ENCODE measurements around the gene PPM1B. TPM values are rescaled to one million over a fixed set of nuclear protein-coding genes. Genes with fewer than 3 reads are reported as not detected.

The PPM1B gene
- total and polyA plus RNA-seq, 2 experiments from 2014 or later: 54.8 to 81.2 TPM

Other genes with a start within 250 kb of the PPM1B start
- gene LRPPRC, start 172.9 kb upstream of the PPM1B start, total RNA-seq: 61.7 and 71.9 TPM in 2 replicates
- 39.5 and 48.4 TPM in 2 replicates for gene LRPPRC, start 172.9 kb upstream of the PPM1B start, polyA plus RNA-seq
- not detected in 2 replicates for gene SLC3A1, start 106.6 kb downstream of the PPM1B start, total RNA-seq
- gene SLC3A1, start 106.6 kb downstream of the PPM1B start, polyA plus RNA-seq: 0.43 and 0.55 TPM in 2 replicates
- 30.7 and 52.9 TPM in 2 replicates for gene PREPL, start 192.6 kb downstream of the PPM1B start, total RNA-seq
- gene PREPL, start 192.6 kb downstream of the PPM1B start, polyA plus RNA-seq: 31.0 and 47.6 TPM in 2 replicates
- gene CAMKMT, start 193.1 kb downstream of the PPM1B start, total RNA-seq: 16.9 and 23.1 TPM in 2 replicates
- 19.9 and 20.6 TPM in 2 replicates for gene CAMKMT, start 193.1 kb downstream of the PPM1B start, polyA plus RNA-seq